Activated naive CD4-positive, alpha-beta T cell treated with anti-CD3 and anti-CD28 coated beads, Interleukin-2, amount 50 U/mL, for 16 hours (primary cell): ENCODE measurements around the gene KLK6.
"Not testable (repeated sequence)": the region's sequence is repeated elsewhere in the genome, so short reads cannot be mapped to it uniquely, and the experiment has no call there.

Experiments
- DNase-seq: peaks from one replicate; pipeline ENCODE4 v3.0.0-alpha.2; 2020

Gene KLK6

DNA sequence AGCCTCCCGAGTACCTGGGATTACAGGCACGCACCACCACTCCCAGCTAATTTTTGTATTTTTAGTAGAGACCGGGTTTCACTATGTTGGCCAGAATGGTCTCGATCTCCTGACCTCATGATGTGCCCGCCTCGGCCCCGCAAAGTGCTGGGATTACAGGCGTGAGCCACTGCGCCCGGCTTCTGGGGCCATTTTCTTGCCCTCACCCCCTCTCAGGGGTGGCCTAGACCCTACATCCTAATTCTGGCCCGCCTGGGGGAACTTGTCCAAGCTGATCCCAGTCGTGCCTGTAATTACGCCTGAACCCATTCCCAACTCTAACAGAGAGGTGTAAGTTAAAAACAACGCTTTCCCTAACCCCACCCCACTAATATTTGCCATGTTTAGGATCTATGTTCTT, 15.0 kb upstream of the KLK6 start:
- not testable (repeated sequence) for DNase-seq

- DNase-seq, result no peak
Measured at GRCh38 chr19:50983625-50984292, 14.4 kb upstream of the KLK6 start, which contains the start of gene KLK7. Gene KLK7, minus strand, starts transcription at chr19:50983917. Its CDS starts 1,518 bp downstream, at chr19:50982399.

- DNase-seq, result no peak
Measured at GRCh38 chr19:50982186-50982585, 12.8 kb upstream of the KLK6 start.

GRCh38 chr19:50981587-50982146, 12.3 kb upstream of the KLK6 start:
- no peak for DNase-seq

GRCh38 chr19:50980208-50980607, 10.8 kb upstream of the KLK6 start:
- no peak for DNase-seq

- DNase-seq, result no peak
Measured at GRCh38 chr19:50979758-50980157, 10.4 kb upstream of the KLK6 start.

DNA sequence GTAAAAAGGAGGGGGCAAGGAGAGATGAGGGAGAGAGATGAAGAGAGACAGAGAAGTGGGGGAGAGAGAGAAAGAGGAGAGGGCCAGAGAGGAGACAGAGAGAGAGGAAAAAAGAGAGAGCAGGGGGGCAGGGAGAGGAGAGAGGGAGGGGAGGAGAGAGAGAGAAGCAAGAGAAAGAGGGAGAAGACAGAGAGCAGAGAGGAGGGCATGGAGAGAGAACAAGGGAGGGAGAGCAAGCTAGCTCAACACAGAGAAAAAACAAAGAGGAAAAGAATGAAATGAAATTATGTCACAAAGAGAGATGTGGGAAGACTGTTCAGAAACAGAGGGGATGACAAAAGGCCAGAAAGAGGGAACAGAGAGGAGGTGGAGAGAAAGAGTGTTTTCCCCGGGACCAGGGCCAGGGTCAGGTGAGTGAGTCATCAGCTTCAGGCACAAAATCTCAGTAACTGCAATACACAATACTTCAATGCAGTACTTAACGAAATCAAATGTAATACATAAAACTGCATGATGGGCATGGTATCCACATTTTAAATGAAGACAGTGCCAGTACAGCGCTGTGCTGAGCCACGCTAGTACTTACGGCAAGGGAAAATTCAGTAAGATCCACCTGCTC, 9.5 kb upstream of the KLK6 start:
- DNase-seq, result no peak

GRCh38 chr19:50977626-50978025, 8.2 kb upstream of the KLK6 start:
- DNase-seq, result no peak

GRCh38 chr19:50975766-50976165, 6.4 kb upstream of the KLK6 start:
- DNase-seq, result no peak

GRCh38 chr19:50974702-50975556, 5.5 kb upstream of the KLK6 start:
- no peak for DNase-seq

DNA sequence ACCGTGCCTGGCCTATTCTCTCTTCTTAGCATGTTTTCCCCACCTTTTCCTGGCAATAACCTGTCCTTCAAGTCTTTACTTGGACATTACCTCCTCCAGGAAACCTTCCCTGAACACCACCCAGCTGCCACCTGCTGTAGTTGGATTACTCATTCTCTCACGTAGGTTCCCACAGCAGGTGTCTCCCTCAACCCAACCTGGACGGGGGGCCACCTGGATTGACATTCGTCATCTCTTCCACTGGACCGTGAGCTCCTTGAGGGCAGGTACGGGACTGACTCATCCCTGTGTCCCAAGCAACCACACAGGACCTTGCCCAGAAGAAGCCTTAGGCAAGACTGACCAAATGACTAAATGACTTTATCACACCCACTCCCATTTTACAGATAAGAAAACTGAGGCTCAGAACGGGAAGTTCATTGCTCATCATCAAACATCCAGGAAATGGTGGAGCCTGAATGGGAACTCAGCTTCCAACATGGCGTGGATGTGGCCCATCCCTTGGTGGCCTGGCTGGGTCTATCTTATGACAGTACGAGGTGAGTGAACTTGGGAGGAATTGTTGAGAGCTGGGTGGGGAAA, 3.5 kb upstream of the KLK6 start:
- no peak for DNase-seq

GRCh38 chr19:50969810-50970209, 419 bp upstream of the KLK6 start:
- not testable (repeated sequence) for DNase-seq

DNA sequence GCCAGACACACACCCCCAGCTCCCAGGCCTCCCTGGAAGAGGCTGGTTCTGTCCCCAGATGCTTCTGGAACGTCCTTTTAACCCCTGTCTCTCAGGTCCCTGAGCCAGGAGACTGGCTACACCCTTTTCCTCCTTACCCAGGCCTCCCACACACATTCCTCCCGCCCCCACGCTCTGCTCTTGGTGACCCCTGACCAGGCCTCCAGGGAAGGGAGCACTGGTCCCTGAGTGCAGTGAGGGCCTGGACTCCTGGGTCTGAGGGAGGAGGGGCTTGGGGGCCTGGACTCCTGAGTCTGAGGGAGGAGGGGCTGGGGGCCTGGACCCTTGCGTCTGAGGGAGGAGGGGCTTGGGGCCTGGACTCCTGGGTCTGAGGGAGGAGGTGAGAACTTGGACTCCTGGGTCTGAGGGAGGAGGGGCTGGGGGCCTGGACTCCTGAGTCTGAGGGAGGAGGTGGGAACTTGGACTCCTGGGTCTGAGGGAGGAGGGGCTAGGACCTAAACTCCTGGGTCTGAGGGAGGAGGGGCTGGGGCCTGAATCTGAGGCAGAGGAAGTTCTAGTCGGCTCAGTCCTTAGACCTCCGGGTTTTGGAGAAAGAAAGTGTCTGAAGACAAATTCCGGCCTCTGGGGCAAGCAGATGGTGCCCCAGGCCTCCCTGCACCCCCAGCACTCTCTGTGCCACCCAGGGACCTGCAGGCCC, 527 bp downstream of the KLK6 start:
- no peak for DNase-seq

- no peak for DNase-seq
Measured at GRCh38 chr19:50967929-50968715, 1.3 kb downstream of the KLK6 start.

GRCh38 chr19:50964266-50964665, 5.1 kb downstream of the KLK6 start:
- no peak for DNase-seq

GRCh38 chr19:50963381-50963780, 6.0 kb downstream of the KLK6 start:
- DNase-seq, result no peak

GRCh38 chr19:50962245-50962644, 7.1 kb downstream of the KLK6 start:
- DNase-seq, result no peak

DNA sequence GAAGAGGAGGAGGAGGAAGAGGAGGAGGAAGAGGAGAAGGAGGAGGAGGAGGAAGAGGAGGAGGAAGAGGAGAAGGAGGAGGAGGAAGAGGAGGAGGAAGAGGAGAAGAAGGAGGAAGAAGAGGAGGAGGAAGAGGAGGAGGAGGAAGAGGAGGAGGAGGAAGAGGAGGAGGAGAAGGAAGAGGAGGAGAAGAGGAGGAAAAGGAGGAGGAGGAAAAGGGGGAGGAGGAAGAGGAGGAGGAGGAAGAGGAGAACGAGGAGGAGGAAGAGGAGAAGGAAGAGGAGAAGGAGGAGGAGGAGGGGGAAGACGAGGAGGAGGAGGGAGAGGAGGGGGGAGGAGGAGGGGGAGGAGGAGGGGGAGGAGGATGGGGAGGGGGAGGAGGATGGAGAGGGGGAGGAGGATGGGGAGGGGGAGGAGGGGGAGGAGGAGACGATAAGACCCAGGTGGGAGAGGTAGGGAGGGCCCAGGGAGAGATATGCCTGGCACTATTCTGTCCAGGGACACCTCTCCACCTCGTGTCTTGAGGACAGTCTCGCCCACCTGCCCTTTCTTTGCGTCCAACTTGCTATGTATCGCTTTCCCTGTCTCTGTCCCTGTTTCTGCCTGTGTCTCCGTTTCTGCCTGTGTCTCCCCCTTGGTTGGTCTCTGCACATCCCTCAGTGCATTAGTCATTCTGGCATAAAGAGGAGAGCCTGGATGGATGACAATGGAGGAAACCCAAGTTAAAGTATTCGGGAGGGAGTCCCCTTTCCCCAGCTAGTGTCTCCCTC, 9.5 kb downstream of the KLK6 start:
- no peak for DNase-seq

DNA sequence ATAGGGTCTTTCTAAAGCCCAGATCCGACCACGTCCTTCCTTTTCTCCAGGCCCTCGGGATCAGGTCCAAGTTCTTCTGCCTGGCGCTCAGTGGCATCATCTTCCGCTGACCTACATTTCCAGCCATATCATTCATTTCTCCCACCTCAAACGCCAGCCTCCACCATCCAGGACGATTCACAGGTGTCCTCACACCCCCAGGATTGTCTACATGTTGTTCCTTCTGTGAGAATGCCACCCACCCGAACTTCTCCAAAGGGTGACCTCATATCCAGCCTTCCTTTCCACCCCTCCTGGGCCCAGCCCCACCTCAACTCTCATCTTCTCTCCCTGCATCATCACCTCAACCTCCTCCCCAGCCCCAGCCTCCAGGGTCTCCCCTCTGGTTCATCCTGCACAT, 11.8 kb downstream of the KLK6 start:
- DNase-seq, result no peak

- no peak for DNase-seq
Measured at GRCh38 chr19:50952910-50953309, 16.5 kb downstream of the KLK6 start, which contains the start of gene KLK5. Gene KLK5, minus strand, starts transcription at chr19:50953038. Its CDS starts 381 bp downstream, at chr19:50952657.

GRCh38 chr19:50949861-50950260, 19.5 kb downstream of the KLK6 start:
- DNase-seq, result no peak
